ENCODE measurements around the gene PCP4L1. TPM values are rescaled to one million over a fixed set of nuclear protein-coding genes. Genes with fewer than 3 reads are reported as not detected.

The PCP4L1 gene
- total and polyA plus RNA-seq, 10 donors: 0.19 to 0.26 (median 0.20) TPM; not detected in 6

DNA sequence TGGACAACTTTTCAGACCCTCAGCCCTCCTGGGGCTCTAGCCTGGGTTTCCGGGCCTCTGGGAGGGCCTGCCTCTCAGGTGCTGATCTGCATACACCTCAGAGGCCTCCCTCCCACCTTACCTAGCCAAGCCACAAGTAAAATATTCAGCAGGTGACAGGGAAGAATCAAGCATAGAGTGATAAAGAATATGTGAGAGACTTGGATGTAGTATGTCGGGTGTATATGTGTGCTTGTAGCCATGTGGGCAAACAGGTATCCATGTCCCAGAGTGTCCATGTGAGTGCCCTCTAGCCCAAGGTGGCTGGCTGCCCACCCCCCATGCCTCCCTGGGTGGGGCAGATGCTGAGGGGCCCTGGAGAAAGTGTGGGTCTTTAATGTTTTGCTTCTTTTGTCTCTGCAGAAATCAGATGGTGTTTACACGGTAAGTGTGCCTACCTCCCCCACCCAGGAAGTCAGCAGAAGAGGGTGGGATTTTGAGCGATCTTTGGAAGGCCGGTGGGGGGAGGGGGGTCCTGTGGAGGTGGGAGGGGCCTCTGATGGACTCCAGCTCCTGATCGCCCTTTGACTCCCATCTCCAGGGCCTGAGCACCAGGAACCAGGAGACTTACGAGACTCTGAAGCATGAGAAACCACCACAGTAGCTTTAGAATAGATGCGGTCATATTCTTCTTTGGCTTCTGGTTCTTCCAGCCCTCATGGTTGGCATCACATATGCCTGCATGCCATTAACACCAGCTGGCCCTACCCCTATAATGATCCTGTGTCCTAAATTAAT, 40.1 kb upstream of the PCP4L1 start:
- H3K36me3 ChIP-seq: peaks cover 0 to 43% (median 16%) of the 10 kb centered on the region in 6 donors
- DNase-seq: peak; percentile 58
- H3K27ac ChIP-seq: peak overlapping the region in 7 of 8 donors; percentile 87 to 95 (median 91)
- TF ChIP-seq CTCF (IDR thresholded peaks at IDR 0.05 in 8 of 11, conservative IDR thresholded peaks at IDR 0.05 in 3 of 11): no peak
- no peak for TF ChIP-seq POLR2A (IDR thresholded peaks at IDR 0.05)
- H3K4me3 ChIP-seq: peak overlapping the region in 3 of 8 donors; percentile 39 to 68 (median 51)
- H3K4me1 ChIP-seq: peaks cover 0 to 62% (median 24%) of the 10 kb centered on the region in 6 donors
- intact Hi-C loops (cut with DNase I; ENCODE audit: low total_unique reads): no loop called here
- WGBS, 5 donors: 62 to 79% (median 76%) methylated on average over 8 of the region's 8 CpGs
- H3K27me3 ChIP-seq (replicated peaks in 1 of 7): peaks cover 0 to 15% (median 0%) of the 10 kb centered on the region in 7 donors
- H3K9me3 ChIP-seq: no peaks in the 10 kb centered on the region

GRCh38 chr1:161219078-161219892, 39.3 kb upstream of the PCP4L1 start:
- Histone ChIP-seq H3K9me3 (no peaks in the 10 kb centered on the region), H3K36me3 (peaks cover 0 to 35% (median 8%) of the 10 kb centered on the region in 6 donors), H3K27me3 (replicated peaks in 1 of 7) (peaks cover 0 to 20% (median 0%) of the 10 kb centered on the region in 7 donors), H3K4me3 (no peak overlapping the region), H3K4me1 (peaks cover 0 to 54% (median 23%) of the 10 kb centered on the region in 6 donors), H3K27ac (peak overlapping the region in 3 of 8 donors; percentile 89 to 95 (median 94))
- DNase-seq: no peak
- no peak for TF ChIP-seq POLR2AphosphoS5 (IDR thresholded peaks at IDR 0.05)
- TF ChIP-seq CTCF (IDR thresholded peaks at IDR 0.05 in 8 of 11, conservative IDR thresholded peaks at IDR 0.05 in 3 of 11): no peak
- no peak for TF ChIP-seq POLR2A (IDR thresholded peaks at IDR 0.05)
- WGBS, 5 donors: 88 to 94% (median 93%) methylated on average over 5 of the region's 5 CpGs
- intact Hi-C loops (cut with DNase I; ENCODE audit: low total_unique reads): no loop called here

DNA sequence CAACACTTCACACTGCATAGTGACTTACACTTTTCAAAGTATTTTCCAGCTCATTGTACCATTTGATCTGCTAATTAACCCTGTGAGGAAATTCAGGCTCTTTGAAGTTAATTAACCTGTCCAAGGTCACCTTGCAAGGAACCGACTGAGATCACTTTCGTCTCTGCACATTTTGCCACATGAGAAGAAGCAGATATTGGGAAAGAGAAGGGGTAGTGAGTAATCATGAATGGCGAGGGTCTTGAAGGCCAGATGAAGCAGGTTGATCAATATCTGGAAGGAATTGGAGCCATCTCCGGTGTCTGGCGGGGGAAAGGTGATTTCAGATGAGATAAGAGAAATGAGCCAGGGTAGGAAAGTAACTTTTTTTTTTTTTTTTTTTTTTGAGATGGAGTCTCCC, 38.5 kb upstream of the PCP4L1 start:
- WGBS, 5 donors: 82 to 90% (median 84%) methylated on average over 5 of the region's 5 CpGs

More for the DNA sequence above, 38.5 kb upstream of the PCP4L1 start:
- Histone ChIP-seq H3K36me3 (peaks cover 0 to 28% (median 2%) of the 10 kb centered on the region in 6 donors), H3K4me1 (peaks cover under 1 to 54% (median 23%) of the 10 kb centered on the region in 6 donors), H3K9me3 (no peaks in the 10 kb centered on the region), H3K4me3 (no peak overlapping the region), H3K27ac (no peak overlapping the region), H3K27me3 (replicated peaks in 1 of 7) (peaks cover 0 to 20% (median 0%) of the 10 kb centered on the region in 7 donors)
- TF ChIP-seq CTCF (IDR thresholded peaks at IDR 0.05 in 8 of 11, conservative IDR thresholded peaks at IDR 0.05 in 3 of 11): no peak
- TF ChIP-seq POLR2AphosphoS5 (IDR thresholded peaks at IDR 0.05): no peak
- TF ChIP-seq POLR2A (IDR thresholded peaks at IDR 0.05): no peak
- intact Hi-C loops (cut with DNase I; ENCODE audit: low total_unique reads): no loop called here
- no peak for DNase-seq

All from spleen (tissue), 11 donors.